Measurements from ENCODE around the gene TTC5.

- TF ChIP-seq CTCF (IDR thresholded peaks at IDR 0.05) (no peak), POLR2A (IDR thresholded peaks at IDR 0.05) (no peak), EP300 (IDR thresholded peaks at IDR 0.05) (no peak)
These were observed 42.0 kb upstream of the TTC5 start for GRCh38 chr14:20347747-20348146.
